Natural killer cell treated with Interleukin-12 subunit alpha and Interleukin-12 subunit beta and Interleukin-15 and Interleukin-18, amount 100 ng/mL, for 72 hours (primary cell): ENCODE measurements around the gene MEN1. TPM values are rescaled to one million over a fixed set of nuclear protein-coding genes. Genes with fewer than 3 reads are reported as not detected.

ENCODE experiments used
- ATAC-seq, 2 donors: fragments of 150-1000 bp; cut with Tn5 transposase in 1 of 2; sonication (Bioruptor Pico), chemical (Tn5 transposase) in 1 of 2; 2 replicates each; pipeline ENCODE4 v1.10.0; 2021
- DNase-seq: peaks from one replicate; pipeline ENCODE4 v3.0.0; 2022; ENCODE audit warnings: low spot score
- H3K27ac Mint-ChIP-seq, 2 donors: 1 replicate in 1 of 2; 2 replicates in 1 of 2; pipeline ENCODE4 v1.8.0; 2022; ENCODE audit warnings: mixed read lengths in 2 of 2, mild to moderate bottlenecking in 1 of 2, moderate library complexity in 1 of 2
- H3K27me3 Mint-ChIP-seq, 2 donors: 1 replicate in 1 of 2; 2 replicates in 1 of 2; pipeline ENCODE4 v1.8.0; 2022; ENCODE audit warnings: mixed read lengths in 2 of 2
- H3K36me3 Mint-ChIP-seq: one replicate; pipeline ENCODE4 v1.8.0; 2022; ENCODE audit warnings: mixed read lengths
- H3K4me1 Mint-ChIP-seq, 2 donors: 1 replicate in 1 of 2; 2 replicates in 1 of 2; pipeline ENCODE4 v1.8.0; 2022; ENCODE audit warnings: low read depth in 2 of 2, mixed read lengths in 2 of 2, mild to moderate bottlenecking in 1 of 2
- H3K4me3 Mint-ChIP-seq: one replicate; pipeline ENCODE4 v1.8.0; 2022; ENCODE audit warnings: mixed read lengths
- H3K9me3 Mint-ChIP-seq: 2 replicates; pipeline ENCODE4 v1.8.0; 2022; ENCODE audit warnings: mixed read lengths
- total RNA-seq, 2 donors: library from RNA; stranded (reverse); gene quantifications; one replicate each; pipeline ENCODE4 v1.2.3, GENCODE V29; 2022

Gene MEN1
- total RNA-seq, 2 donors from 2014 or later = 32.6 to 53.5 TPM

DNA sequence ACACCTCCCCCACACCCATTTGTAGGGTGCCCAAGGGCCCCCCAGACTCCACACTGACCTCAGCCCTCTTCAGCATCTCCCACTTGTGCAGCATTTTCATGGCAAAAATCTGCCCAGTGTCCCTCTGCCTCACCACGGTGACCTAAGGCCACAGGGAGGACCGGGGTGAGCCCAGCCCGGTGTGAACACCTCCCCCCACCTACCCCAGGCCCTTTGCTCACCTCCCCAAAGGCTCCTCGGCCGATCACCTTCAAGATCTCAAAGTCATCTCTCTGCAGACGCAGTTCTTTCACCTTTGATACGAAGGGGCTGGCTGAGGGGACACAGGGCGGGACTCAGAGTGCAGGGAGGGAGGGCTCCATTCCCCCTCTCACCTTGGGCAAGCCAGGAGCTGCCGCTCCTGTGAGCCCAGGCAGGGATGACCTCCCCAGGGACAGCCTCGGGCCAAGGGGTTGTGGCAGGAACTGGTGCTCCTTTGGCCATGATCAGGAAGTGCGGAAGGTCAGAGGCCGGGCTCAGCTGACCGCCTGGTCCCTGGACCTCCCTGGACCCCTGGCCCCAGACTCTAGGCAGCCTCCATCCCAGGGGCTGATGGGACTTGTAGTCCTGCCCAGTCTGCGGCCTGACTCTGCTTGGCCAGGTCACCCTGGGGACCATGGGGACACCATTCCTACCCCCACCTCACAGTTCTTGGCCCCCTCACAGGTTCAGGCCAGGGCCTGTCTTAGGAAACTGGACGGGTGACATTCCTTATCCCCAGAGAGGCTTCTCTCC, 31.4 kb upstream of the MEN1 start:
- no peak overlapping the region for H3K27ac Mint-ChIP-seq
- DNase-seq = no peak

GRCh38 chr11:64839887-64840782, 29.8 kb upstream of the MEN1 start:
- no peaks in the 10 kb centered on the region for H3K9me3 Mint-ChIP-seq
- no peaks in the 10 kb centered on the region for H3K36me3 Mint-ChIP-seq
- no peaks in the 10 kb centered on the region for H3K27me3 Mint-ChIP-seq
- no peak overlapping the region for H3K27ac Mint-ChIP-seq
- no peak for ATAC-seq
- no peak overlapping the region for H3K4me3 Mint-ChIP-seq
- DNase-seq = no peak
- peaks cover 11 to 14% of the 10 kb centered on the region in 2 donors for H3K4me1 Mint-ChIP-seq

More for the DNA sequence above, 31.4 kb upstream of the MEN1 start:
- H3K27me3 Mint-ChIP-seq = no peaks in the 10 kb centered on the region
- no peaks in the 10 kb centered on the region for H3K9me3 Mint-ChIP-seq
- no peak for ATAC-seq
- peaks cover 12 to 16% of the 10 kb centered on the region in 2 donors for H3K4me1 Mint-ChIP-seq
- H3K4me3 Mint-ChIP-seq = no peak overlapping the region
- no peaks in the 10 kb centered on the region for H3K36me3 Mint-ChIP-seq

- H3K36me3 Mint-ChIP-seq = no peaks in the 10 kb centered on the region
- no peak overlapping the region for H3K27ac Mint-ChIP-seq
- DNase-seq (no peak), ATAC-seq (no peak)
- peaks cover 7 to 11% of the 10 kb centered on the region in 2 donors for H3K4me1 Mint-ChIP-seq
- H3K27me3 Mint-ChIP-seq = no peaks in the 10 kb centered on the region
- no peaks in the 10 kb centered on the region for H3K9me3 Mint-ChIP-seq
- H3K4me3 Mint-ChIP-seq = no peak overlapping the region
Observed at GRCh38 chr11:64839335-64839734, 29.0 kb upstream of the MEN1 start.

DNA sequence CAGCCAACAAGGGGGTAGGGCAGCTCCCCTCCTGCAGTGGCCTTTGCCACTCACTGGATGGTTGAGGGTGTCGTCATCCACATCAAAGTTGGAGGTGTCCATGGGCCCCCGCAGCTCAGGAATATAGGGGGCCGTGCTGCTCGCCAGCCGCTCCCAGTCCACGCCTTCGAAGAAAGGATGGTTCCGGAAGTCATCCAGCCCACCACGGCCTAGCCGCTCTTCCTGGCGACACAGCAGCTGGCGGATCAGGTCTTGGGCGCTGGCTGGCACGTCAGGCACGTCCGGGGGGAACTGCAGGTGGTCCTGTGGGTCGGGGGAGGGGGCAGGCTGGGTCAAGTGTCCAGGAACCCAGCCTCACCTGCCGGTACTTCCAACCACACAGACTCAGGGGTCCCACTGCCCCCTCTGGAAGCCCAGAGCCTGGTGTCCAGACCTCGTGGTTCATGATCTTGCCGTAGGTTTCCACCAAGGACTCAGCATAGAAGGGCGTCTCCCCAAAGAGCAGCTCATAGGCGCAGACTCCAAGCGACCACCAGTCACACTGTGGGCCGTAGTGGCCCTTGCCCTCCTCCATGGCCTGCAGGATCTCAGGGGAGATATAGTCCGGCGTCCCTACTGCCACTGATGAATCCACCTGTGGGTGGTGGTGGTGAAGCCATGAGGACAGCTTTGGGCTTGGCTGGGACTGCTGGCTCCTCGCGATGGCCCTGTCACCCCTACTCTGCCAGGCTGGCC, 28.4 kb upstream of the MEN1 start:
- no peaks in the 10 kb centered on the region for H3K36me3 Mint-ChIP-seq
- peaks cover 7 to 8% of the 10 kb centered on the region in 2 donors for H3K4me1 Mint-ChIP-seq
- ATAC-seq = no peak
- no peaks in the 10 kb centered on the region for H3K27me3 Mint-ChIP-seq
- H3K9me3 Mint-ChIP-seq = no peaks in the 10 kb centered on the region
- no peak for DNase-seq
- no peak overlapping the region for H3K4me3 Mint-ChIP-seq
- H3K27ac Mint-ChIP-seq = no peak overlapping the region

DNA sequence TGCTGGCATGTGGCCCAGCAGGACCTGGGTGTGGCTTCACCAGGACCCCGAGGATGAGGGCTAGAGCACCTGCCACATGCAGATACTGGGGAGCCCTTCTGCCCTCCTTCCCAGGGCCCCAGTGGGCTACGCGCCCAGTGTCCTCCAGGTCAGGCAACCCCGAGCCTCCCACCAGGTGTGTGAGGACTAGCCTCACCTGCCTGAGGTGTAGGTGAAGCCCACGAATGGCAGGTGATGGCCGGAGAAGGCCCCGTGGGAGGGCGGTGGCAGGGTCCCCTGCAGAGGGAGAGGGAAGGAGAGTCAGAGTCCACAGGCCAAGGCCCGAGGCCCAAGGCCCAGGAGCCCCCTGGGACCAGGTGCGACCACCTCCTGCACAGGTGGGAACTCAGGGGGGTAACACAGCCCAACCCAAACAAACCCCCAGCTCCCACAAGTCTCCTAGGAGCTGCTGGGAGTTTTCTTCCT, 27.6 kb upstream of the MEN1 start:
- peaks cover 5 to 7% of the 10 kb centered on the region in 2 donors for H3K4me1 Mint-ChIP-seq

DNA sequence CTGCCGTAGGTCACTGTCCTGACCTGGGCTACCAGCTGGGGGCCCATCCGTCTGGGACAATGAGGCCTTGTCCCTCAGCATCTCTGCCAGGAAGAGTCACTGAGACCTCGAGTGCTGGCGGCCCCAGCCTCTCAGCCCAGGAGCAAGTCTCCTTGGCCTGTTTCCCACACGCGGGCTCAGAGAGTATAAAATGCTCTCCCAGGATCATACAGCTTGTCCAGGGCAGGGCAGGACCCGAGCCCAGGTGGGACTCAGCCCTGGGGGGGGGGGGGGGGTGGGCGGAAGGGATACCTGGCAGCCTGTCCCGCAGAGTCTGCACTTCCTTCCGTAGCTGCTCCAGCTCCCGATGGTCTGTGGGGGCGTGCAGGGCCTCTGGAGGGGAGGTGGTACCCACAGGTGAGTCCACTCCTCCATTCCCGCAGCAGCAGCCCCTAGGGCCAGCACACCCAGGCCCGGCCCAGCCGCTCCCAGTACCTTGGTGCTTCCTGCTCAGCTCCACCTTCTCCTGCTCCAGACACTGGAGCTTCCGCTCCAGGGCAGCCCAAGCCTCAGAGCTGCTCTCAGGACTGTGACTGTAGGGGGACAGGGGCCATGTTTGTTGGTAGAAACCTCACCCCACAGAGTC, 26.2 kb upstream of the MEN1 start:
- ATAC-seq (no peak), DNase-seq (no peak)
- Mint-ChIP-seq H3K4me1 (peaks cover 5 to 7% of the 10 kb centered on the region in 2 donors), H3K27me3 (no peaks in the 10 kb centered on the region), H3K36me3 (no peaks in the 10 kb centered on the region), H3K27ac (no peak overlapping the region), H3K9me3 (no peaks in the 10 kb centered on the region), H3K4me3 (no peak overlapping the region)

More for the DNA sequence above, 27.6 kb upstream of the MEN1 start:
- Mint-ChIP-seq H3K36me3 (no peaks in the 10 kb centered on the region), H3K4me3 (no peak overlapping the region), H3K27me3 (no peaks in the 10 kb centered on the region), H3K9me3 (no peaks in the 10 kb centered on the region), H3K27ac (no peak overlapping the region)
- ATAC-seq = no peak
- DNase-seq = no peak

GRCh38 chr11:64835616-64836447, 25.5 kb upstream of the MEN1 start:
- H3K27ac Mint-ChIP-seq = no peak overlapping the region
- H3K4me3 Mint-ChIP-seq = no peak overlapping the region
- ATAC-seq (no peak), DNase-seq (no peak)
- H3K36me3 Mint-ChIP-seq = no peaks in the 10 kb centered on the region
- no peaks in the 10 kb centered on the region for H3K9me3 Mint-ChIP-seq
- H3K27me3 Mint-ChIP-seq = no peaks in the 10 kb centered on the region
- H3K4me1 Mint-ChIP-seq = peaks cover 5 to 7% of the 10 kb centered on the region in 2 donors

- ATAC-seq (no peak), DNase-seq (no peak)
- no peaks in the 10 kb centered on the region for H3K9me3 Mint-ChIP-seq
- no peaks in the 10 kb centered on the region for H3K36me3 Mint-ChIP-seq
- no peak overlapping the region for H3K27ac Mint-ChIP-seq
- peaks cover 5 to 7% of the 10 kb centered on the region in 2 donors for H3K4me1 Mint-ChIP-seq
- no peaks in the 10 kb centered on the region for H3K27me3 Mint-ChIP-seq
- H3K4me3 Mint-ChIP-seq = no peak overlapping the region
Observed at GRCh38 chr11:64834723-64835615, 24.6 kb upstream of the MEN1 start.

- H3K27me3 Mint-ChIP-seq = no peaks in the 10 kb centered on the region
- no peak for DNase-seq
- peaks cover 5 to 7% of the 10 kb centered on the region in 2 donors for H3K4me1 Mint-ChIP-seq
- no peaks in the 10 kb centered on the region for H3K9me3 Mint-ChIP-seq
- no peak for ATAC-seq
- H3K36me3 Mint-ChIP-seq = no peaks in the 10 kb centered on the region
- no peak overlapping the region for H3K4me3 Mint-ChIP-seq
- H3K27ac Mint-ChIP-seq = no peak overlapping the region
Observed at GRCh38 chr11:64834031-64834722, 23.8 kb upstream of the MEN1 start.

GRCh38 chr11:64833509-64833908, 23.2 kb upstream of the MEN1 start:
- DNase-seq = no peak
- no peak for ATAC-seq
- Mint-ChIP-seq H3K4me1 (peaks cover 5 to 7% of the 10 kb centered on the region in 2 donors), H3K36me3 (no peaks in the 10 kb centered on the region), H3K27ac (no peak overlapping the region), H3K27me3 (no peaks in the 10 kb centered on the region), H3K4me3 (no peak overlapping the region), H3K9me3 (no peaks in the 10 kb centered on the region)

- Mint-ChIP-seq H3K4me3 (no peak overlapping the region), H3K36me3 (no peaks in the 10 kb centered on the region), H3K27ac (no peak overlapping the region), H3K27me3 (no peaks in the 10 kb centered on the region), H3K4me1 (peaks cover 5 to 7% of the 10 kb centered on the region in 2 donors), H3K9me3 (no peaks in the 10 kb centered on the region)
- DNase-seq (no peak), ATAC-seq (no peak)
Observed at GRCh38 chr11:64833198-64833502, 22.8 kb upstream of the MEN1 start.
